H9 (cell line): ENCODE measurements around the gene ATG9B. TPM values are rescaled to one million over a fixed set of nuclear protein-coding genes. Genes with fewer than 3 reads are reported as not detected.

ENCODE experiments used
- DNase-seq: peaks from one replicate; pipeline ENCODE4 v3.0.0-alpha.2; 2017
- H2AFZ ChIP-seq: one replicate; pipeline ENCODE4 v1.6.1; 2013; ENCODE audit warnings: mild to moderate bottlenecking, low read length, control low read depth, moderate library complexity
- H2AK5ac ChIP-seq: 2 replicates; pipeline ENCODE4 v1.6.1; 2013; ENCODE audit warnings: low read length, control low read depth, mixed read lengths; ENCODE audit not compliant: insufficient read length
- H2BK120ac ChIP-seq: one replicate; pipeline ENCODE4 v1.6.1; 2013; ENCODE audit warnings: low read depth, mild to moderate bottlenecking, low read length, control low read depth, inconsistent platforms; ENCODE audit not compliant: poor library complexity, severe bottlenecking
- H2BK12ac ChIP-seq: 2 replicates; pipeline ENCODE4 v1.6.1; 2013; ENCODE audit warnings: low read length, control low read depth, mixed read lengths, low read depth; ENCODE audit not compliant: insufficient read length
- H2BK15ac ChIP-seq: 2 replicates; pipeline ENCODE4 v1.6.1; 2013; ENCODE audit warnings: low read depth, low read length, control low read depth
- H2BK20ac ChIP-seq: one replicate; pipeline ENCODE4 v1.6.1; 2013; ENCODE audit warnings: low read depth, mild to moderate bottlenecking, low read length, control low read depth, inconsistent platforms; ENCODE audit not compliant: poor library complexity, severe bottlenecking
- H2BK5ac ChIP-seq: 2 replicates; pipeline ENCODE4 v1.6.1; 2013; ENCODE audit warnings: low read length, control low read depth, mixed read lengths; ENCODE audit not compliant: insufficient read length
- H3K14ac ChIP-seq: 2 replicates; pipeline ENCODE4 v1.6.1; 2013; ENCODE audit warnings: low read length, control low read depth; ENCODE audit not compliant: insufficient read depth
- H3K18ac ChIP-seq: 2 replicates; pipeline ENCODE4 v1.6.1; 2013; ENCODE audit warnings: low read depth, mild to moderate bottlenecking, mixed read lengths, low read length, control low read depth; ENCODE audit not compliant: insufficient read length
- H3K23ac ChIP-seq: 2 replicates; pipeline ENCODE4 v1.6.1; 2013; ENCODE audit warnings: low read length, control low read depth, mixed read lengths, low read depth; ENCODE audit not compliant: insufficient read length
- H3K23me2 ChIP-seq: 2 replicates; pipeline ENCODE4 v1.6.1; 2013; ENCODE audit warnings: low read depth, mild to moderate bottlenecking, mixed read lengths, low read length, control low read depth; ENCODE audit not compliant: insufficient read length, poor library complexity, severe bottlenecking
- H3K27ac ChIP-seq: 2 replicates; pipeline ENCODE4 v1.5.1; 2013; ENCODE audit warnings: low read length, control low read depth, mixed read lengths, low read depth; ENCODE audit not compliant: insufficient read length
- H3K27me3 ChIP-seq: 2 replicates; pipeline ENCODE4 v1.6.1; 2013; ENCODE audit warnings: low read length, control low read depth, inconsistent platforms; ENCODE audit not compliant: insufficient read depth
- H3K4ac ChIP-seq: 2 replicates; pipeline ENCODE4 v1.6.1; 2013; ENCODE audit warnings: low read depth, mild to moderate bottlenecking, control low read depth, inconsistent platforms, low read length, moderate library complexity
- H3K4me1 ChIP-seq: 2 replicates; pipeline ENCODE4 v1.6.1; 2013; ENCODE audit warnings: low read length, control low read depth, inconsistent platforms; ENCODE audit not compliant: insufficient read depth
- H3K4me2 ChIP-seq: 2 replicates; pipeline ENCODE4 v1.6.1; 2013; ENCODE audit warnings: low read length, control low read depth, mixed read lengths; ENCODE audit not compliant: insufficient read length, insufficient read depth
- H3K56ac ChIP-seq: 2 replicates; pipeline ENCODE4 v1.6.1; 2013; ENCODE audit warnings: low read depth, mild to moderate bottlenecking, mixed read lengths, low read length, control low read depth; ENCODE audit not compliant: insufficient read length
- H3K79me1 ChIP-seq: 2 replicates; pipeline ENCODE4 v1.6.1; 2013; ENCODE audit warnings: low read depth, mild to moderate bottlenecking, moderate library complexity, low read length, control low read depth, inconsistent platforms; ENCODE audit not compliant: insufficient read depth, poor library complexity, severe bottlenecking
- H3K79me2 ChIP-seq: 2 replicates; pipeline ENCODE4 v1.6.1; 2013; ENCODE audit warnings: low read length, control low read depth, inconsistent platforms; ENCODE audit not compliant: insufficient read depth
- H3K9ac ChIP-seq: 2 replicates; pipeline ENCODE4 v1.6.1; 2013; ENCODE audit warnings: low read length, control low read depth, mixed read lengths; ENCODE audit not compliant: insufficient read length; ENCODE audit errors: extremely low read depth
- H3K9me3 ChIP-seq: one replicate; pipeline ENCODE4 v1.6.1; 2013; ENCODE audit warnings: low read depth, low read length, inconsistent platforms; ENCODE audit not compliant: control insufficient read depth
- H3T11ph ChIP-seq: one replicate; pipeline ENCODE4 v1.6.1; 2013; ENCODE audit warnings: mild to moderate bottlenecking, low read length, control low read depth, inconsistent platforms
- H4K20me1 ChIP-seq: one replicate; pipeline ENCODE4 v1.6.1; 2013; ENCODE audit not compliant: control insufficient read depth, insufficient read length, insufficient read depth
- H4K5ac ChIP-seq: 2 replicates; pipeline ENCODE4 v1.6.1; 2013; ENCODE audit warnings: low read depth, mild to moderate bottlenecking, mixed read lengths, low read length, control low read depth; ENCODE audit not compliant: insufficient read length
- H4K8ac ChIP-seq: replicated peaks from 2 replicates; pipeline ENCODE4 v1.6.1; 2013; ENCODE audit warnings: low read length, control low read depth, mixed read lengths, low read depth; ENCODE audit not compliant: insufficient read length
- H4K91ac ChIP-seq: 2 replicates; pipeline ENCODE4 v1.6.1; 2013; ENCODE audit warnings: low read depth, mild to moderate bottlenecking, moderate library complexity, mixed read lengths, low read length, control low read depth; ENCODE audit not compliant: insufficient read length
- H3K27ac Mint-ChIP-seq, 3 experiments: 2 replicates in 2 of 3; 3 replicates in 1 of 3; pipeline ENCODE4 v1.8.0; 2020 to 2021; ENCODE audit warnings: mixed read lengths in 3 of 3, mild to moderate bottlenecking in 1 of 3, moderate library complexity in 1 of 3
- H3K27me3 Mint-ChIP-seq: 2 replicates; pipeline ENCODE4 v1.8.0; 2021; ENCODE audit warnings: low read depth, mild to moderate bottlenecking, moderate library complexity, mixed read lengths
- H3K36me3 Mint-ChIP-seq, 3 experiments: 2 replicates in 2 of 3; 3 replicates in 1 of 3; pipeline ENCODE4 v1.8.0; 2020 to 2021; ENCODE audit warnings: low read depth in 3 of 3, mixed read lengths in 3 of 3; ENCODE audit not compliant: insufficient read depth in 1 of 3
- H3K4me1 Mint-ChIP-seq, 2 experiments: 2 replicates each; pipeline ENCODE4 v1.8.0; 2020; ENCODE audit warnings: mixed read lengths in 2 of 2
- H3K4me3 Mint-ChIP-seq, 2 experiments: 2 replicates in 1 of 2; 3 replicates in 1 of 2; pipeline ENCODE4 v1.8.0; 2020 to 2021; ENCODE audit warnings: mild to moderate bottlenecking in 2 of 2, mixed read lengths in 2 of 2, moderate library complexity in 1 of 2
- H3K9me3 Mint-ChIP-seq, 2 experiments: 2 replicates in 1 of 2; 3 replicates in 1 of 2; pipeline ENCODE4 v1.8.0; 2020; ENCODE audit warnings: mild to moderate bottlenecking in 2 of 2, mixed read lengths in 2 of 2, moderate library complexity in 1 of 2
- CTCF ChIP-seq: fragments of 200-600 bp; sonication (generic); conservative IDR thresholded peaks from 3 replicates; pipeline ENCODE4 v1.8.0; 2021; ENCODE audit warnings: antibody characterized with exemption, mild to moderate bottlenecking
- WGBS: extraction: QIAGEN DNeasy Blood & Tissue Kit; methylation state at CpG from one replicate; pipeline ENCODE4 v1.1.7; 2013; ENCODE audit warnings: missing lambda C conversion rate, low lambda C conversion rate, mixed read lengths; ENCODE audit not compliant: insufficient read length; ENCODE audit errors: extremely low coverage; 5-methylcytosine and 5-hydroxymethylcytosine counted together
- total RNA-seq: library from RNA; stranded (reverse); gene quantifications from 2 replicates; pipeline ENCODE4 v1.2.1, GENCODE V29; 2021

The ATG9B gene
- total RNA-seq, 1 experiment from 2014 or later: 1.5 TPM

GRCh38 chr7:151071032-151071866 lies 47.0 kb upstream of the ATG9B start:
- no peak overlapping the region for H3K27ac Mint-ChIP-seq
- Histone ChIP-seq H3K56ac (no peak overlapping the region), H2BK12ac (no peak overlapping the region), H4K8ac (no peak overlapping the region), H2AFZ (no peak overlapping the region), H3K27ac (no peak overlapping the region), H3K4me2 (no peak overlapping the region), H3K23ac (no peak overlapping the region), H3K18ac (no peak overlapping the region), H3K4ac (no peak overlapping the region), H3K79me1 (no peaks in the 10 kb centered on the region), H3T11ph (no peak overlapping the region), H3K27me3 (no peaks in the 10 kb centered on the region), H3K4me1 (no peaks in the 10 kb centered on the region; the same call in 1 of the 2 replicates), H4K5ac (no peak overlapping the region), H2BK15ac (no peak overlapping the region), H3K79me2 (no peaks in the 10 kb centered on the region), H4K20me1 (no peaks in the 10 kb centered on the region), H2AK5ac (no peak overlapping the region), H4K91ac (no peak overlapping the region), H3K9ac (no peak overlapping the region), H2BK5ac (no peak overlapping the region), H3K23me2 (no peaks in the 10 kb centered on the region), H3K9me3 (no peaks in the 10 kb centered on the region), H2BK20ac (no peak overlapping the region), H2BK120ac (no peak overlapping the region), H3K14ac (no peak overlapping the region; the same call in 1 of the 2 replicates)
- no peak for DNase-seq
- no peaks in the 10 kb centered on the region; a peak in 1 of 5 replicates for H3K9me3 Mint-ChIP-seq
- no CpG with 5 or more reads among the region's 39 CpGs for WGBS
- peaks cover 44 to 77% (median 72%) of the 10 kb centered on the region in 3 experiments; a peak in 6 of 7 replicates for H3K36me3 Mint-ChIP-seq
- peaks cover 18 to 20% of the 10 kb centered on the region in 2 experiments for H3K4me1 Mint-ChIP-seq
- peaks cover 1% of the 10 kb centered on the region; the same call in 1 of the 2 replicates for H3K27me3 Mint-ChIP-seq
- H3K4me3 Mint-ChIP-seq: no peak overlapping the region
- TF ChIP-seq CTCF: no peak
